Gastroesophageal sphincter (tissue), 3 donors: ENCODE results near the gene CLMP.

Source experiments
- EP300 ChIP-seq: sonication (generic); formaldehyde crosslinking; IDR thresholded peaks from one replicate; pipeline ENCODE4 v1.6.1; 2017; ENCODE audit warnings: antibody characterized with exemption, mild to moderate bottlenecking
- POLR2A ChIP-seq, 2 donors: fragments of 450-650 bp; IDR thresholded peaks; one replicate each; pipeline ENCODE4 v1.6.1; 2017; ENCODE audit warnings: antibody characterized with exemption in 2 of 2, mild to moderate bottlenecking in 2 of 2, moderate library complexity in 1 of 2
- POLR2AphosphoS5 ChIP-seq: sonication (generic); formaldehyde crosslinking; IDR thresholded peaks from one replicate; pipeline ENCODE4 v1.6.1; 2017; ENCODE audit warnings: antibody characterized with exemption
- TF ChIP-seq, protein P1 (sequence below), 4 experiments: fragments of 200-600 bp in 2 of 4; fragments of 450-650 bp in 2 of 4; sonication (generic) in 1 of 4; IDR thresholded peaks; one replicate each; pipeline ENCODE4 v1.5.1; 2017 to 2019; ENCODE audit warnings: antibody characterized with exemption in 4 of 4, mild to moderate bottlenecking in 2 of 4, moderate library complexity in 2 of 4

- TF ChIP-seq, protein P1, sequence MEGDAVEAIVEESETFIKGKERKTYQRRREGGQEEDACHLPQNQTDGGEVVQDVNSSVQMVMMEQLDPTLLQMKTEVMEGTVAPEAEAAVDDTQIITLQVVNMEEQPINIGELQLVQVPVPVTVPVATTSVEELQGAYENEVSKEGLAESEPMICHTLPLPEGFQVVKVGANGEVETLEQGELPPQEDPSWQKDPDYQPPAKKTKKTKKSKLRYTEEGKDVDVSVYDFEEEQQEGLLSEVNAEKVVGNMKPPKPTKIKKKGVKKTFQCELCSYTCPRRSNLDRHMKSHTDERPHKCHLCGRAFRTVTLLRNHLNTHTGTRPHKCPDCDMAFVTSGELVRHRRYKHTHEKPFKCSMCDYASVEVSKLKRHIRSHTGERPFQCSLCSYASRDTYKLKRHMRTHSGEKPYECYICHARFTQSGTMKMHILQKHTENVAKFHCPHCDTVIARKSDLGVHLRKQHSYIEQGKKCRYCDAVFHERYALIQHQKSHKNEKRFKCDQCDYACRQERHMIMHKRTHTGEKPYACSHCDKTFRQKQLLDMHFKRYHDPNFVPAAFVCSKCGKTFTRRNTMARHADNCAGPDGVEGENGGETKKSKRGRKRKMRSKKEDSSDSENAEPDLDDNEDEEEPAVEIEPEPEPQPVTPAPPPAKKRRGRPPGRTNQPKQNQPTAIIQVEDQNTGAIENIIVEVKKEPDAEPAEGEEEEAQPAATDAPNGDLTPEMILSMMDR (IDR thresholded peaks at IDR 0.05): no peak
- TF ChIP-seq POLR2A (IDR thresholded peaks at IDR 0.05) (no peak), EP300 (no peak), POLR2AphosphoS5 (peak; percentile 31)
Observed at GRCh38 chr11:123190518-123190917, 4.5 kb downstream of the CLMP start.
